ENCODE results near the gene STK39.

DNA sequence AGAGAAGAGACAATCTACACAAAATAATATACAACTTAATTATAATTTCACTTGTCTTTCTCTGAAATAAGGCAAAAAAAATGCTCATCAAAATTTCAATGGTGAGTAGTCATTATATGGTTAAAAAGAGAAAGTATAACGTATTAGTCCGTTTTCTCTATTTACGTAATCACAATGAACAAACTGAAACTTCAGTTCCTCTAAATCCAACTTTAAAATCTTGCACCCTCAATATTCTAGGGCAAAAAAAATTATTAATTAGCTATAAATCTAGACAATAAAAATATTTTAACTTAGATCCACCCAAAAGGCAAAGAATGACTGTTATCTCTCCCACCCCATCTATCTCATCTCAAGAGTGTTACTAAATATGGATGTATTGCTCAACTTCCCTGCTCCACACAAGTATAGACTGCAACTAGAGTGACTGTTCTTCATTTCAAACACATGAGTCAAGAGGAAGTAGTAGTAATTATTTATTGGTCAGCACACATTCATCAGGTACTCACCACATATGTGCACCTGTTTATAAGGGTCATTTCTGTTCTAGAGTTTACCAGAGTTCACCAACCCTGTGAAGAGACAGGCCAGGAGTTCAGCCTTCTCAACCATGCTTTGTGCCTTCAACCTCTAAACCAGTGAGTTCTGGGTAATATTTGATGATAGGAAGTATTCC lies 36.4 kb downstream of the STK39 start:
- TF ChIP-seq, protein P1, sequence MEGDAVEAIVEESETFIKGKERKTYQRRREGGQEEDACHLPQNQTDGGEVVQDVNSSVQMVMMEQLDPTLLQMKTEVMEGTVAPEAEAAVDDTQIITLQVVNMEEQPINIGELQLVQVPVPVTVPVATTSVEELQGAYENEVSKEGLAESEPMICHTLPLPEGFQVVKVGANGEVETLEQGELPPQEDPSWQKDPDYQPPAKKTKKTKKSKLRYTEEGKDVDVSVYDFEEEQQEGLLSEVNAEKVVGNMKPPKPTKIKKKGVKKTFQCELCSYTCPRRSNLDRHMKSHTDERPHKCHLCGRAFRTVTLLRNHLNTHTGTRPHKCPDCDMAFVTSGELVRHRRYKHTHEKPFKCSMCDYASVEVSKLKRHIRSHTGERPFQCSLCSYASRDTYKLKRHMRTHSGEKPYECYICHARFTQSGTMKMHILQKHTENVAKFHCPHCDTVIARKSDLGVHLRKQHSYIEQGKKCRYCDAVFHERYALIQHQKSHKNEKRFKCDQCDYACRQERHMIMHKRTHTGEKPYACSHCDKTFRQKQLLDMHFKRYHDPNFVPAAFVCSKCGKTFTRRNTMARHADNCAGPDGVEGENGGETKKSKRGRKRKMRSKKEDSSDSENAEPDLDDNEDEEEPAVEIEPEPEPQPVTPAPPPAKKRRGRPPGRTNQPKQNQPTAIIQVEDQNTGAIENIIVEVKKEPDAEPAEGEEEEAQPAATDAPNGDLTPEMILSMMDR (IDR thresholded peaks at IDR 0.05; ENCODE audit: insufficient read depth, low read length) = no peak
- TF ChIP-seq POLR2AphosphoS5 (IDR thresholded peaks at IDR 0.05; ENCODE audit: low read depth) (no peak), SPI1 (IDR thresholded peaks at IDR 0.05; ENCODE audit: borderline replicate concordance, low read depth) (peak; percentile 50; the same call in 1 of the 2 replicates), GABPA (IDR thresholded peaks at IDR 0.05; ENCODE audit: low read depth) (no peak)
- TF ChIP-seq, protein P2, sequence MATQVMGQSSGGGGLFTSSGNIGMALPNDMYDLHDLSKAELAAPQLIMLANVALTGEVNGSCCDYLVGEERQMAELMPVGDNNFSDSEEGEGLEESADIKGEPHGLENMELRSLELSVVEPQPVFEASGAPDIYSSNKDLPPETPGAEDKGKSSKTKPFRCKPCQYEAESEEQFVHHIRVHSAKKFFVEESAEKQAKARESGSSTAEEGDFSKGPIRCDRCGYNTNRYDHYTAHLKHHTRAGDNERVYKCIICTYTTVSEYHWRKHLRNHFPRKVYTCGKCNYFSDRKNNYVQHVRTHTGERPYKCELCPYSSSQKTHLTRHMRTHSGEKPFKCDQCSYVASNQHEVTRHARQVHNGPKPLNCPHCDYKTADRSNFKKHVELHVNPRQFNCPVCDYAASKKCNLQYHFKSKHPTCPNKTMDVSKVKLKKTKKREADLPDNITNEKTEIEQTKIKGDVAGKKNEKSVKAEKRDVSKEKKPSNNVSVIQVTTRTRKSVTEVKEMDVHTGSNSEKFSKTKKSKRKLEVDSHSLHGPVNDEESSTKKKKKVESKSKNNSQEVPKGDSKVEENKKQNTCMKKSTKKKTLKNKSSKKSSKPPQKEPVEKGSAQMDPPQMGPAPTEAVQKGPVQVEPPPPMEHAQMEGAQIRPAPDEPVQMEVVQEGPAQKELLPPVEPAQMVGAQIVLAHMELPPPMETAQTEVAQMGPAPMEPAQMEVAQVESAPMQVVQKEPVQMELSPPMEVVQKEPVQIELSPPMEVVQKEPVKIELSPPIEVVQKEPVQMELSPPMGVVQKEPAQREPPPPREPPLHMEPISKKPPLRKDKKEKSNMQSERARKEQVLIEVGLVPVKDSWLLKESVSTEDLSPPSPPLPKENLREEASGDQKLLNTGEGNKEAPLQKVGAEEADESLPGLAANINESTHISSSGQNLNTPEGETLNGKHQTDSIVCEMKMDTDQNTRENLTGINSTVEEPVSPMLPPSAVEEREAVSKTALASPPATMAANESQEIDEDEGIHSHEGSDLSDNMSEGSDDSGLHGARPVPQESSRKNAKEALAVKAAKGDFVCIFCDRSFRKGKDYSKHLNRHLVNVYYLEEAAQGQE (IDR thresholded peaks at IDR 0.05; ENCODE audit: insufficient replicate concordance, low read depth) = no peak

Measured in HL-60 (cell line).